Stimulated activated CD8-positive, alpha-beta memory T cell treated with anti-CD3 and anti-CD28 coated beads, Interleukin-15, amount 100 ng/mL, for 1 hour (primary cell): Measurements from ENCODE around the gene MAPKAPK2.

Experiments used
- DNase-seq: peaks from one replicate; pipeline ENCODE4 v3.0.0-alpha.2; 2020; ENCODE audit warnings: low read depth

Gene MAPKAPK2

GRCh38 chr1:206684003-206684402, 702 bp upstream of the MAPKAPK2 start:
- DNase-seq, result no peak

- no peak for DNase-seq
Observed at GRCh38 chr1:206685334-206685768, 646 bp downstream of the MAPKAPK2 start.

GRCh38 chr1:206685769-206686477, 1.2 kb downstream of the MAPKAPK2 start:
- no peak for DNase-seq

- no peak for DNase-seq
Observed at GRCh38 chr1:206686478-206687249, 2.0 kb downstream of the MAPKAPK2 start.

- DNase-seq, result no peak
Observed at GRCh38 chr1:206687251-206687914, 2.7 kb downstream of the MAPKAPK2 start.

- no peak for DNase-seq
Observed at GRCh38 chr1:206687915-206688442, 3.3 kb downstream of the MAPKAPK2 start.

- no peak for DNase-seq
Observed at GRCh38 chr1:206690516-206690915, 5.8 kb downstream of the MAPKAPK2 start.

- DNase-seq, result no peak
Observed at GRCh38 chr1:206691604-206692003, 6.9 kb downstream of the MAPKAPK2 start.

GRCh38 chr1:206693029-206693428, 8.3 kb downstream of the MAPKAPK2 start:
- no peak for DNase-seq

- no peak for DNase-seq
Observed at GRCh38 chr1:206693592-206693991, 8.9 kb downstream of the MAPKAPK2 start.

GRCh38 chr1:206694171-206695124, 9.7 kb downstream of the MAPKAPK2 start:
- no peak for DNase-seq

- no peak for DNase-seq
Observed at GRCh38 chr1:206695733-206696132, 11.0 kb downstream of the MAPKAPK2 start.

GRCh38 chr1:206696812-206697585, 12.3 kb downstream of the MAPKAPK2 start:
- no peak for DNase-seq

GRCh38 chr1:206698011-206698410, 13.3 kb downstream of the MAPKAPK2 start:
- DNase-seq, result no peak

- DNase-seq, result no peak
Observed at GRCh38 chr1:206699000-206699586, 14.4 kb downstream of the MAPKAPK2 start.

- DNase-seq, result no peak
Observed at GRCh38 chr1:206699626-206700025, 14.9 kb downstream of the MAPKAPK2 start.

- no peak for DNase-seq
Observed at GRCh38 chr1:206700445-206701036, 15.8 kb downstream of the MAPKAPK2 start.

GRCh38 chr1:206702260-206702659, 17.6 kb downstream of the MAPKAPK2 start:
- no peak for DNase-seq

GRCh38 chr1:206702803-206703202, 18.1 kb downstream of the MAPKAPK2 start:
- DNase-seq, result no peak

GRCh38 chr1:206703661-206704060, 19.0 kb downstream of the MAPKAPK2 start:
- no peak for DNase-seq
